K562 (cell line): ENCODE data around the gene MAST1. TPM values are rescaled to one million over a fixed set of nuclear protein-coding genes. Genes with fewer than 3 reads are reported as not detected.

Source experiments
- BCOR ChIP-seq: fragments of 450-650 bp; IDR thresholded peaks from 2 replicates; pipeline ENCODE4 v1.6.1; 2016
- CBX3 ChIP-seq, 2 experiments: IDR thresholded peaks; 1 replicate in 1 of 2; 2 replicates in 1 of 2; pipeline ENCODE4 v1.6.1; 2012; ENCODE audit warnings: inconsistent platforms in 2 of 2, low read length in 2 of 2, borderline replicate concordance in 1 of 2, control low read depth in 1 of 2
- CREBBP ChIP-seq: IDR thresholded peaks from one replicate; pipeline ENCODE4 v1.6.1; 2012; ENCODE audit warnings: low read depth, mild to moderate bottlenecking, control low read depth, inconsistent platforms, low read length
- KLF13 ChIP-seq: fragments of 450-650 bp; IDR thresholded peaks from 2 replicates; pipeline ENCODE4 v1.6.1; 2016; ENCODE audit warnings: missing genetic modification characterization, low read depth, mild to moderate bottlenecking, missing compliant biosample characterization, moderate library complexity, borderline replicate concordance
- MTA1 ChIP-seq: fragments of 450-650 bp; IDR thresholded peaks from 2 replicates; pipeline ENCODE4 v1.6.1; 2017; ENCODE audit warnings: borderline replicate concordance
- MTA3 ChIP-seq: fragments of 450-650 bp; formaldehyde crosslinking; IDR thresholded peaks from 2 replicates; pipeline ENCODE4 v1.6.1; 2017; ENCODE audit warnings: mild to moderate bottlenecking, borderline replicate concordance
- RB1 ChIP-seq: fragments of 450-650 bp; IDR thresholded peaks from 2 replicates; pipeline ENCODE4 v1.6.1; 2017; ENCODE audit warnings: low read depth, mild to moderate bottlenecking
- SMARCE1 ChIP-seq: fragments of 450-650 bp; IDR thresholded peaks from 2 replicates; pipeline ENCODE4 v1.7.1; 2016; ENCODE audit warnings: mild to moderate bottlenecking
- SP2 ChIP-seq: IDR thresholded peaks from 2 replicates; pipeline ENCODE4 v1.6.1; 2011; ENCODE audit warnings: mild to moderate bottlenecking, low read depth, low read length, moderate library complexity; ENCODE audit not compliant: poor library complexity, severe bottlenecking; ENCODE audit errors: extremely low read depth
- SUPT5H ChIP-seq: fragments of 450-650 bp; IDR thresholded peaks from 2 replicates; pipeline ENCODE4 v1.6.1; 2016
- TBP ChIP-seq: optimal IDR thresholded peaks from 2 replicates; pipeline ENCODE3; 2011; ENCODE audit warnings: low read depth, low read length, improper control_type of control experiment
- TEAD4 ChIP-seq, 2 experiments: sonication (generic) in 1 of 2; formaldehyde crosslinking in 1 of 2; IDR thresholded peaks; 2 replicates each; pipeline versions ENCODE4 v1.6.1 to v1.8.0; 2012 to 2022; ENCODE audit warnings: borderline replicate concordance in 1 of 2, inconsistent platforms in 1 of 2, low read length in 1 of 2, mild to moderate bottlenecking in 1 of 2, missing genetic modification reagents in 1 of 2
- ZFP36 ChIP-seq: fragments of 150-350 bp; IDR thresholded peaks from 2 replicates; pipeline ENCODE4 v1.6.1; 2018; ENCODE audit warnings: low read length, low read depth; ENCODE audit not compliant: partially characterized antibody
- polyA plus RNA-seq, 8 experiments: library from polyadenylated mRNA; depleted of rRNA in 4 of 8; stranded (reverse) in 5 of 8; unstranded in 3 of 8; fragments of >200 nt; fragmentation: Nextera tagmentation in 2 of 8; fragmentation: Illumina TruSeq in 1 of 8; extraction: Ambion mirVana in 2 of 8; extraction: Trizol in 1 of 8; gene quantifications; 2 replicates each; pipeline versions ENCODE4 v1.2.1 to v1.2.3, GENCODE V29; 2011 to 2014; ENCODE audit warnings: inconsistent platforms in 1 of 8, missing spikeins in 1 of 8
- total RNA-seq, 7 experiments: library from RNA; depleted of rRNA in 6 of 7; stranded (reverse); fragments of >200 nt in 6 of 7; fragmentation: Illumina TruSeq in 2 of 7; extraction: Trizol in 2 of 7; gene quantifications; 2 replicates each; pipeline versions ENCODE4 v1.2.1 to v1.2.3, GENCODE V29; 2011 to 2021; ENCODE audit warnings: low replicate concordance in 1 of 7
- TF ChIP-seq, protein P1 (sequence below): fragments of 450-650 bp; conservative IDR thresholded peaks from 2 replicates; pipeline ENCODE4 v1.6.1; 2016; ENCODE audit warnings: missing genetic modification characterization, low read depth, mild to moderate bottlenecking, control low read depth, missing compliant biosample characterization
- TF ChIP-seq, protein P2 (sequence below): sonication (generic); formaldehyde crosslinking; IDR thresholded peaks from 2 replicates; pipeline ENCODE4 v1.8.0; 2023; ENCODE audit warnings: mild to moderate bottlenecking, missing genetic modification reagents
- TF ChIP-seq, protein P3 (sequence below): IDR thresholded peaks from 3 replicates; pipeline ENCODE4 v1.6.1; 2011; ENCODE audit warnings: borderline replicate concordance, mild to moderate bottlenecking; ENCODE audit not compliant: insufficient read length, insufficient read depth

The MAST1 gene
- total and polyA plus RNA-seq, 9 of the 15 experiments (the other 6 are each of a cell fraction or from before 2014, with no cell fraction given), result 0.48 to 10.3 (median 3.9) TPM

DNA sequence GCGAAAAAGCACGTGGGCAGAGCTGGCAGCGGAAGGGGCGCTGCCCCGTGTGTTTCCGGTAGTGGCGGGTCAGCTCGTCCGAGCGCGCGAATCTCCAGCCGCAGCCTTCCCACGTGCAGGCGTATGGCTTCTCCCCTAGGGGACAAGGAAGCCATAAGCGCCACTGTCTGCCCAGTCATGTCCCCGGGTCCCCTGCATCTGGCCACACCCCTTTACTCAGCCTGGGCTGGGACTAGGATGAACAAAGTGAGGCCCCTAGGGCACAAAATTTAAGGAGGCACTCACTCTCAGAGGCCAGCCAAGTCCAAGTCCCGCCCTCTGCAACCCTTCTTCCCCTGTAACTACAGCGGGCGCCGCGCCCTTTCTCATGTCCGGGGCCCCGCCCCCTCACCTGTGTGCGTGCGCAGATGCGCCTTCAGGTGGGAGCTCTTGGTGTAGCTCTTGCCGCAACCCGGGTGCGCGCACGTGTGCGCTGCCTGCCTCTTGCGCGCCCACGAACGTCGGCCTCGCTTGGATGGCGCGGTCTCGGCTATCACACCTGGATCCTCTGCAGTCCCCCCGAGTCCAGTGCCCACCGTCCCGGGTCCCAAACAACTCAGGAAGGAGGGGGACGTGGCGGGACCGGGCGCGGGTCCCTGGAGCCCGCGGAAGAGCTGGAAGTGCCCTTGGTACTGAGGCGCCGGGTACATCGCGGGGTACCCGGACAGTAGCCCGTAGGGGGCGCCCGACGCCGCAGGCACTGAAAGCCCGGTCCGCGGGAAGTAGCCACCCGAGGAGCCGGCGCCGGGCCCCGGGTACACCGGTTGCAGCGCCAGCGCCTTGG lies 46.8 kb downstream of the MAST1 start (continued):
- TF ChIP-seq MTA1, result peak; percentile 57; the same call in 1 of the 2 replicates
- TF ChIP-seq, protein P1, sequence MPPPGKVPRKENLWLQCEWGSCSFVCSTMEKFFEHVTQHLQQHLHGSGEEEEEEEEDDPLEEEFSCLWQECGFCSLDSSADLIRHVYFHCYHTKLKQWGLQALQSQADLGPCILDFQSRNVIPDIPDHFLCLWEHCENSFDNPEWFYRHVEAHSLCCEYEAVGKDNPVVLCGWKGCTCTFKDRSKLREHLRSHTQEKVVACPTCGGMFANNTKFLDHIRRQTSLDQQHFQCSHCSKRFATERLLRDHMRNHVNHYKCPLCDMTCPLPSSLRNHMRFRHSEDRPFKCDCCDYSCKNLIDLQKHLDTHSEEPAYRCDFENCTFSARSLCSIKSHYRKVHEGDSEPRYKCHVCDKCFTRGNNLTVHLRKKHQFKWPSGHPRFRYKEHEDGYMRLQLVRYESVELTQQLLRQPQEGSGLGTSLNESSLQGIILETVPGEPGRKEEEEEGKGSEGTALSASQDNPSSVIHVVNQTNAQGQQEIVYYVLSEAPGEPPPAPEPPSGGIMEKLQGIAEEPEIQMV, result peak; percentile 65
- TF ChIP-seq CREBBP, result no peak
- TF ChIP-seq, protein P2, sequence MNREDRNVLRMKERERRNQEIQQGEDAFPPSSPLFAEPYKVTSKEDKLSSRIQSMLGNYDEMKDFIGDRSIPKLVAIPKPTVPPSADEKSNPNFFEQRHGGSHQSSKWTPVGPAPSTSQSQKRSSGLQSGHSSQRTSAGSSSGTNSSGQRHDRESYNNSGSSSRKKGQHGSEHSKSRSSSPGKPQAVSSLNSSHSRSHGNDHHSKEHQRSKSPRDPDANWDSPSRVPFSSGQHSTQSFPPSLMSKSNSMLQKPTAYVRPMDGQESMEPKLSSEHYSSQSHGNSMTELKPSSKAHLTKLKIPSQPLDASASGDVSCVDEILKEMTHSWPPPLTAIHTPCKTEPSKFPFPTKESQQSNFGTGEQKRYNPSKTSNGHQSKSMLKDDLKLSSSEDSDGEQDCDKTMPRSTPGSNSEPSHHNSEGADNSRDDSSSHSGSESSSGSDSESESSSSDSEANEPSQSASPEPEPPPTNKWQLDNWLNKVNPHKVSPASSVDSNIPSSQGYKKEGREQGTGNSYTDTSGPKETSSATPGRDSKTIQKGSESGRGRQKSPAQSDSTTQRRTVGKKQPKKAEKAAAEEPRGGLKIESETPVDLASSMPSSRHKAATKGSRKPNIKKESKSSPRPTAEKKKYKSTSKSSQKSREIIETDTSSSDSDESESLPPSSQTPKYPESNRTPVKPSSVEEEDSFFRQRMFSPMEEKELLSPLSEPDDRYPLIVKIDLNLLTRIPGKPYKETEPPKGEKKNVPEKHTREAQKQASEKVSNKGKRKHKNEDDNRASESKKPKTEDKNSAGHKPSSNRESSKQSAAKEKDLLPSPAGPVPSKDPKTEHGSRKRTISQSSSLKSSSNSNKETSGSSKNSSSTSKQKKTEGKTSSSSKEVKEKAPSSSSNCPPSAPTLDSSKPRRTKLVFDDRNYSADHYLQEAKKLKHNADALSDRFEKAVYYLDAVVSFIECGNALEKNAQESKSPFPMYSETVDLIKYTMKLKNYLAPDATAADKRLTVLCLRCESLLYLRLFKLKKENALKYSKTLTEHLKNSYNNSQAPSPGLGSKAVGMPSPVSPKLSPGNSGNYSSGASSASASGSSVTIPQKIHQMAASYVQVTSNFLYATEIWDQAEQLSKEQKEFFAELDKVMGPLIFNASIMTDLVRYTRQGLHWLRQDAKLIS, result peak; percentile 71
- TF ChIP-seq, protein P3, sequence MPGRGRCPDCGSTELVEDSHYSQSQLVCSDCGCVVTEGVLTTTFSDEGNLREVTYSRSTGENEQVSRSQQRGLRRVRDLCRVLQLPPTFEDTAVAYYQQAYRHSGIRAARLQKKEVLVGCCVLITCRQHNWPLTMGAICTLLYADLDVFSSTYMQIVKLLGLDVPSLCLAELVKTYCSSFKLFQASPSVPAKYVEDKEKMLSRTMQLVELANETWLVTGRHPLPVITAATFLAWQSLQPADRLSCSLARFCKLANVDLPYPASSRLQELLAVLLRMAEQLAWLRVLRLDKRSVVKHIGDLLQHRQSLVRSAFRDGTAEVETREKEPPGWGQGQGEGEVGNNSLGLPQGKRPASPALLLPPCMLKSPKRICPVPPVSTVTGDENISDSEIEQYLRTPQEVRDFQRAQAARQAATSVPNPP, result no peak
- TF ChIP-seq SUPT5H, result peak; percentile 65; the same call in 1 of the 2 replicates
- no peak for TF ChIP-seq ZFP36
- peak; percentile 89; the same call in 1 of the 2 replicates for TF ChIP-seq KLF13
- peak; percentile 38; the same call in 1 of the 2 replicates for TF ChIP-seq SMARCE1
- TF ChIP-seq RB1, result peak; percentile 89
- peak; percentile 26 for TF ChIP-seq SP2
- peak in 1 of 2 experiments; percentile 43; a peak in 2 of 3 replicates for TF ChIP-seq CBX3 (IDR thresholded peaks at IDR 0.05; ENCODE audit: borderline replicate concordance in 1 of 2, low read length in 2 of 2)
- 0 out of 2 replicates have a peak, but pooled peaks have one; percentile 11 for TF ChIP-seq TEAD4 (IDR thresholded peaks at IDR 0.05; ENCODE audit: low read length)
- TF ChIP-seq TEAD4 (CRISPR knock-in tag; IDR thresholded peaks at IDR 0.05; ENCODE audit: borderline replicate concordance), result no peak
- TF ChIP-seq MTA3, result peak; percentile 94
- TF ChIP-seq TBP, result peak; percentile 77
- peak; percentile 73 for TF ChIP-seq BCOR
